Measurements from ENCODE around the gene RIC8A. TPM values are rescaled to one million over a fixed set of nuclear protein-coding genes. Genes with fewer than 3 reads are reported as not detected.
"Not testable (repeated sequence)": the region's sequence is repeated elsewhere in the genome, so short reads cannot be mapped to it uniquely, and the experiment has no call there.

The RIC8A gene
- total RNA-seq, 1 donor from 2014 or later = 102 TPM

GRCh38 chr11:215581-216037, 8.1 kb downstream of the RIC8A start:
- Histone ChIP-seq H3K36me3 (peaks cover 44 to 71% of the 10 kb centered on the region in 2 donors), H3K27me3 (no peaks in the 10 kb centered on the region), H3K27ac (no peak overlapping the region), H3K9me3 (no peaks in the 10 kb centered on the region), H3K4me1 (peaks cover 0 to 7% of the 10 kb centered on the region in 2 donors), H3K4me3 (no peak overlapping the region)
- intact Hi-C loops (cut with DNase I) = no loop called here
- DNase-seq (ENCODE audit: low spot score in 2 of 2) = peak in 1 of 2 donors; percentile 51
- no peak for TF ChIP-seq CTCF (IDR thresholded peaks at IDR 0.05)

- Histone ChIP-seq H3K4me3 (no peak overlapping the region), H3K9me3 (no peaks in the 10 kb centered on the region), H3K4me1 (no peaks in the 10 kb centered on the region), H3K27me3 (no peaks in the 10 kb centered on the region), H3K36me3 (peaks cover 38 to 64% of the 10 kb centered on the region in 2 donors), H3K27ac (no peak overlapping the region)
- DNase-seq (ENCODE audit: low spot score in 2 of 2) = peak in 1 of 2 donors; percentile 56
- intact Hi-C loops (cut with DNase I) = no loop called here
- no peak for TF ChIP-seq CTCF (IDR thresholded peaks at IDR 0.05)
Observed at GRCh38 chr11:216081-216974, 8.8 kb downstream of the RIC8A start.

DNA sequence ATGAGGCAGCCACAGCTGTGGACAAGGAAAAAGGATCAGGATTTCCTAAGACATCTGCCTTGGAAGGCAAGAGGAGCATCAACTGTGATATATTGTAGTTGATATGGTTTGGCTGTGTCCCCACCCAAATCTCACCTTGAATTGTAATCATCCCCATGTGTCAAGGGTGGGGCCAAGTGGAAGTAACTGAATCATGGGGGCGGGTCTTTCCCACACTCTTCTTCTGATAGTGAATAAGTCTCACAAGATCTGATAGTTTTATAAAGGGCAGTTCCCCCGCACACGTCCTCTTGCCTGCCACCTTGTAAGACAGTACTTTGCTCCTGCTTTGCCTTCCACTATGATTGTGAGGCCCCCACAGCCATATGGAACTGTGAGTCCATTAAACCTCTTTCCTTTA, 10.2 kb downstream of the RIC8A start:
- Histone ChIP-seq H3K9me3 (no peaks in the 10 kb centered on the region), H3K4me3 (no peak overlapping the region), H3K4me1 (no peaks in the 10 kb centered on the region), H3K27ac (no peak overlapping the region), H3K36me3 (peaks cover 24 to 58% of the 10 kb centered on the region in 2 donors), H3K27me3 (no peaks in the 10 kb centered on the region)
- TF ChIP-seq CTCF (IDR thresholded peaks at IDR 0.05) = no peak
- DNase-seq (ENCODE audit: low spot score in 2 of 2) = peak in 1 of 2 donors; percentile 25
- intact Hi-C loops (cut with DNase I) = no loop called here

- Histone ChIP-seq H3K27me3 (no peaks in the 10 kb centered on the region), H3K27ac (no peak overlapping the region), H3K4me3 (no peak overlapping the region), H3K4me1 (no peaks in the 10 kb centered on the region), H3K9me3 (no peaks in the 10 kb centered on the region), H3K36me3 (peaks cover 11 to 48% of the 10 kb centered on the region in 2 donors)
- peak in 1 of 2 donors; percentile 57 for DNase-seq (ENCODE audit: low spot score in 2 of 2)
- intact Hi-C loops (cut with DNase I) = no loop called here
- TF ChIP-seq CTCF (IDR thresholded peaks at IDR 0.05) = no peak
Observed at GRCh38 chr11:218815-219593, 11.5 kb downstream of the RIC8A start.

DNA sequence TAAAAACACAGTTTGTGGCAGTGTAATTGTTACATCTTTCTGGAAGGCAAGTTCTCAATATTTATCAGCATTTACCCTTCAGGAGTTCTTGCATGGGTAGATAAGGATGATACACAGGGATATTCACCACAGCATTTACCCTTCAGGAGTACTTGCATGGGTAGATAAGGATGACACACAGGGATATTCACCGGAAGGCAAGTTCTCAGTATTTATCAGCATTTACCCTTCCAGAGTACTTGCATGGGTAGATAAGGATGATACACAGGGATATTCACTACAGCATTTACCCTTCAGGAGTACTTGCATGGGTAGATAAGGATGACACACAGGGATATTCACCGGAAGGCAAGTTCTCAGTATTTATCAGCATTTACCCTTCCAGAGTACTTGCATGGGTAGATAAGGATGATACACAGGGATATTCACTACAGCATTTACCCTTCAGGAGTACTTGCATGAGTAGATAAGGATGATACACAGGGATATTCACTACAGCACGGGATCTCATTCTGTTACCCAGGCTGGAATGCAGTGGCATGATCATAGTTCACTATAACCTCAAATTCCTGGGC, 13.2 kb downstream of the RIC8A start:
- H3K27ac ChIP-seq; DNase-seq (ENCODE audit: low spot score in 2 of 2); H3K9me3 ChIP-seq; H3K4me1 ChIP-seq; H3K4me3 ChIP-seq; H3K27me3 ChIP-seq; intact Hi-C loops (cut with DNase I): not testable (repeated sequence)
- peaks cover 0 to 31% of the 10 kb centered on the region in 2 donors for H3K36me3 ChIP-seq

Data from ascending aorta (tissue), 2 donors.